Colon (tissue), 2 donors: ENCODE measurements around the gene C9orf85.
A peak's percentile ranks its signal among the peaks of the same experiment; 100 is the strongest.
"Not testable (repeated sequence)": the region's sequence is repeated elsewhere in the genome, so short reads cannot be mapped to it uniquely, and the experiment has no call there.

Source experiments
- FAIRE-seq: peaks from 2 replicates; lab custom pipeline; 2012; peaks lifted over from hg19 to GRCh38; lab: Jason Lieb, UNC
- donor health status: control.
- donor health status: control.

The C9orf85 gene

GRCh38 chr9:71941998-71942567, 30.6 kb downstream of the C9orf85 start:
- no peak for FAIRE-seq

GRCh38 chr9:71944754-71945375, 33.4 kb downstream of the C9orf85 start:
- FAIRE-seq: no peak

GRCh38 chr9:71954652-71955051, 43.2 kb downstream of the C9orf85 start:
- not testable (repeated sequence) for FAIRE-seq

- no peak for FAIRE-seq
These were observed 44.0 kb downstream of the C9orf85 start for GRCh38 chr9:71955300-71955915.

- FAIRE-seq: peak; percentile 99
These were observed 50.9 kb downstream of the C9orf85 start for GRCh38 chr9:71962328-71962727.

- not testable (repeated sequence) for FAIRE-seq
These were observed 52.1 kb downstream of the C9orf85 start for GRCh38 chr9:71963471-71963996.

GRCh38 chr9:71965403-71965802, 54.0 kb downstream of the C9orf85 start:
- FAIRE-seq: no peak

- no peak for FAIRE-seq
These were observed 55.2 kb downstream of the C9orf85 start for GRCh38 chr9:71966601-71967000.

GRCh38 chr9:71968541-71969090, 57.2 kb downstream of the C9orf85 start:
- no peak for FAIRE-seq

GRCh38 chr9:71975833-71976232, 64.4 kb downstream of the C9orf85 start:
- FAIRE-seq: no peak

GRCh38 chr9:71977003-71977402, 65.6 kb downstream of the C9orf85 start:
- FAIRE-seq: no peak

- no peak for FAIRE-seq
These were observed 69.1 kb downstream of the C9orf85 start for GRCh38 chr9:71980266-71981190.

GRCh38 chr9:71981944-71982343, 70.5 kb downstream of the C9orf85 start:
- no peak for FAIRE-seq

- no peak for FAIRE-seq
These were observed 73.0 kb downstream of the C9orf85 start for GRCh38 chr9:71984403-71984802.

GRCh38 chr9:71984831-71985281, 73.4 kb downstream of the C9orf85 start:
- FAIRE-seq: peak; percentile 24

GRCh38 chr9:71985297-71985911, 74.0 kb downstream of the C9orf85 start:
- FAIRE-seq: no peak

- FAIRE-seq: no peak
These were observed 75.5 kb downstream of the C9orf85 start for GRCh38 chr9:71986900-71987299.

GRCh38 chr9:71987471-71988371, 76.3 kb downstream of the C9orf85 start:
- FAIRE-seq: no peak

GRCh38 chr9:71990466-71990865, 79.0 kb downstream of the C9orf85 start:
- no peak for FAIRE-seq

GRCh38 chr9:72005451-72005850, 94.0 kb downstream of the C9orf85 start:
- FAIRE-seq: no peak
